HCT116 (cell line): Measurements from ENCODE around the gene SNCA. TPM values are rescaled to one million over a fixed set of nuclear protein-coding genes. Genes with fewer than 3 reads are reported as not detected.

ENCODE experiments used
- ATAC-seq: fragments of 200-7000 bp; cut with Tn5 transposase; 2 replicates; pipeline ENCODE4 v1.9.1; 2020; ENCODE audit warnings: mild to moderate bottlenecking, moderate library complexity
- BruUV-seq: library from RNA; stranded (reverse); fragments of 400-500 nt; replicated peaks from 2 replicates; lab custom pipeline; 2021; lab: Mats Ljungman, UMichigan
- CTCF ChIA-PET: fragments of 300-600 bp; sonication (Branson Sonifier 250); formaldehyde crosslinking; loops from one replicate; lab custom pipeline; 2021; ENCODE audit warnings: antibody characterized with exemption; lab: Charles Lee
- POLR2A ChIA-PET: fragments of 300-600, 350-600 bp; sonication (Branson Sonifier 250); formaldehyde crosslinking; loops from one replicate; lab custom pipeline; 2021; ENCODE audit warnings: antibody characterized with exemption; lab: Charles Lee
- RAD21 ChIA-PET, 2 experiments: fragments of 300-600 bp; sonication (Branson Sonifier 250); formaldehyde crosslinking; loops; one replicate each; lab custom pipeline; 2023; ENCODE audit warnings: low total read pairs in 2 of 2; ENCODE audit not compliant: uncharacterized antibody in 2 of 2, unreplicated experiment in 2 of 2, low non-redundant PET in 1 of 2; lab: Charles Lee
- DNase-seq: peaks from one replicate; pipeline ENCODE4 v3.0.0-alpha.2; 2010; ENCODE audit warnings: low read depth, low spot score
- H2AFZ ChIP-seq: fragments of 200-600 bp; shearing (Covaris generic), sonication (generic); 2 replicates; pipeline ENCODE4 v1.6.1; 2017; ENCODE audit warnings: low read depth, mixed run types, mixed read lengths, antibody characterized with exemption, low read length; ENCODE audit not compliant: poor library complexity, severe bottlenecking
- H3K27ac ChIP-seq: 2 replicates; pipeline ENCODE4 v1.5.1; 2012; ENCODE audit warnings: low read depth, low read length
- H3K27me3 ChIP-seq: fragments of 200-600 bp; sonication (generic); 2 replicates; pipeline ENCODE4 v1.6.1; 2016; ENCODE audit warnings: mixed run types, low read length, mixed read lengths; ENCODE audit not compliant: insufficient read depth
- H3K36me3 ChIP-seq, 2 experiments: fragments of 200-500 bp in 1 of 2; fragments of 200-600 bp in 1 of 2; sonication (Bioruptor generic) in 1 of 2; sonication (generic) in 1 of 2; 2 replicates each; pipeline versions ENCODE4 v1.5.1 to v1.6.1; 2014 to 2016; ENCODE audit warnings: low read length in 2 of 2, inconsistent platforms in 1 of 2, mixed read lengths in 1 of 2, mixed run types in 1 of 2; ENCODE audit not compliant: insufficient read depth in 2 of 2, control insufficient read depth in 1 of 2
- H3K4me1 ChIP-seq, 2 experiments: fragments of 200-600 bp in 1 of 2; sonication (generic) in 1 of 2; 2 replicates each; pipeline versions ENCODE4 v1.5.1 to v1.6.1; 2012 to 2017; ENCODE audit warnings: low read length in 2 of 2, inconsistent platforms in 1 of 2, mild to moderate bottlenecking in 1 of 2, mixed read lengths in 1 of 2, mixed run types in 1 of 2, moderate library complexity in 1 of 2; ENCODE audit not compliant: insufficient read depth in 2 of 2, control insufficient read depth in 1 of 2
- H3K4me2 ChIP-seq: fragments of 200-600 bp; sonication (generic); 2 replicates; pipeline ENCODE4 v1.6.1; 2017; ENCODE audit warnings: mixed run types, low read length, mixed read lengths
- H3K4me3 ChIP-seq, 2 experiments: fragments of 200-600 bp in 1 of 2; sonication (generic) in 1 of 2; replicated peaks in 1 of 2; 2 replicates each; pipeline ENCODE4 v1.5.1; 2011 to 2016; ENCODE audit warnings: low read length in 2 of 2, control low read depth in 1 of 2, low read depth in 1 of 2, mild to moderate bottlenecking in 1 of 2, mixed read lengths in 1 of 2, mixed run types in 1 of 2
- H3K79me2 ChIP-seq: fragments of 200-600 bp; sonication (generic); 2 replicates; pipeline ENCODE4 v1.6.1; 2017; ENCODE audit warnings: mild to moderate bottlenecking, mixed run types, low read length, moderate library complexity, mixed read lengths; ENCODE audit not compliant: insufficient read depth
- H3K9ac ChIP-seq: fragments of 200-600 bp; sonication (generic); 2 replicates; pipeline ENCODE4 v1.6.1; 2016; ENCODE audit warnings: low read length, mixed read lengths
- H3K9me2 ChIP-seq: fragments of 200-600 bp; sonication (generic), shearing (Covaris generic); 2 replicates; pipeline ENCODE4 v1.6.1; 2017; ENCODE audit warnings: mixed run types, mild to moderate bottlenecking, moderate library complexity; ENCODE audit not compliant: insufficient read depth
- H3K9me3 ChIP-seq, 2 experiments: fragments of 200-500 bp in 1 of 2; fragments of 200-600 bp in 1 of 2; sonication (Bioruptor generic) in 1 of 2; sonication (generic) in 1 of 2; 2 replicates each; pipeline ENCODE4 v1.6.1; 2014 to 2017; ENCODE audit warnings: low read length in 2 of 2, mixed read lengths in 2 of 2, inconsistent platforms in 1 of 2, low read depth in 1 of 2, mild to moderate bottlenecking in 1 of 2, mixed run types in 1 of 2, moderate library complexity in 1 of 2; ENCODE audit not compliant: control insufficient read depth in 1 of 2, insufficient read depth in 1 of 2
- H4K20me1 ChIP-seq: fragments of 200-600 bp; sonication (generic), shearing (Covaris generic); 2 replicates; pipeline ENCODE4 v1.6.1; 2017; ENCODE audit warnings: mixed run types, mild to moderate bottlenecking, moderate library complexity; ENCODE audit not compliant: insufficient read depth
- ATF3 ChIP-seq: IDR thresholded peaks from 2 replicates; pipeline ENCODE4 v1.6.1; 2012
- CEBPB ChIP-seq: IDR thresholded peaks from 2 replicates; pipeline ENCODE4 v1.6.1; 2012; ENCODE audit warnings: low read depth
- CTCF ChIP-seq, 3 experiments: fragments of 200-600 bp in 1 of 3; sonication (generic) in 1 of 3; IDR thresholded peaks in 2 of 3; conservative IDR thresholded peaks in 1 of 3; 2 replicates each; pipeline ENCODE4 v1.5.1; 2012 to 2017; ENCODE audit warnings: low read depth in 2 of 3, low read length in 2 of 3, antibody characterized with exemption in 1 of 3, borderline replicate concordance in 1 of 3, control low read depth in 1 of 3, mild to moderate bottlenecking in 1 of 3, mixed read lengths in 1 of 3, mixed run types in 1 of 3, moderate library complexity in 1 of 3; ENCODE audit not compliant: insufficient read depth in 1 of 3
- EGR1 ChIP-seq: IDR thresholded peaks from 2 replicates; pipeline ENCODE4 v1.6.1; 2012; ENCODE audit warnings: low read depth
- ELF1 ChIP-seq: IDR thresholded peaks from 2 replicates; pipeline ENCODE4 v1.6.1; 2012; ENCODE audit warnings: low read depth, borderline replicate concordance
- EZH2 ChIP-seq: fragments of 200-600 bp; sonication (generic); IDR thresholded peaks from 2 replicates; pipeline ENCODE4 v1.6.1; 2017; ENCODE audit warnings: antibody characterized with exemption, mixed run types
- EZH2phosphoT487 ChIP-seq: fragments of 200-600 bp; IDR thresholded peaks from 2 replicates; pipeline ENCODE4 v1.6.1; 2018; ENCODE audit warnings: antibody characterized with exemption, borderline replicate concordance
- FOSL1 ChIP-seq: IDR thresholded peaks from 2 replicates; pipeline ENCODE4 v1.6.1; 2012; ENCODE audit warnings: low read depth
- POLR2A ChIP-seq: IDR thresholded peaks from 2 replicates; pipeline ENCODE4 v1.7.0; 2011; ENCODE audit warnings: borderline replicate concordance; ENCODE audit not compliant: insufficient read depth, insufficient read length; ENCODE audit errors: extremely low read depth
- POLR2AphosphoS5 ChIP-seq: IDR thresholded peaks from 2 replicates; pipeline ENCODE4 v1.6.1; 2011; ENCODE audit warnings: mild to moderate bottlenecking, low read depth, low read length, moderate library complexity
- SIN3A ChIP-seq: IDR thresholded peaks from 2 replicates; pipeline ENCODE4 v1.6.1; 2012; ENCODE audit warnings: low read depth
- SP1 ChIP-seq: IDR thresholded peaks from 2 replicates; pipeline ENCODE4 v1.6.1; 2012; ENCODE audit warnings: low read depth
- SRF ChIP-seq: IDR thresholded peaks from 2 replicates; pipeline ENCODE4 v1.6.1; 2012; ENCODE audit warnings: low read depth
- TCF7L2 ChIP-seq: IDR thresholded peaks from 2 replicates; pipeline ENCODE4 v1.7.0; 2011; ENCODE audit warnings: borderline replicate concordance, inconsistent platforms; ENCODE audit not compliant: insufficient read depth, insufficient read length; ENCODE audit errors: extremely low read depth
- YY1 ChIP-seq: IDR thresholded peaks from 2 replicates; pipeline ENCODE4 v1.6.1; 2011; ENCODE audit warnings: low read length, low read depth, moderate library complexity, mild to moderate bottlenecking; ENCODE audit not compliant: insufficient replicate concordance; ENCODE audit errors: extremely low read depth
- ZBTB33 ChIP-seq: IDR thresholded peaks from 2 replicates; pipeline ENCODE4 v1.6.1; 2011; ENCODE audit warnings: mild to moderate bottlenecking, low read length, moderate library complexity; ENCODE audit not compliant: insufficient replicate concordance; ENCODE audit errors: extremely low read depth
- ZFX ChIP-seq: fragments of 450-650 bp; IDR thresholded peaks from 2 replicates; pipeline ENCODE4 v1.6.1; 2017
- ZNF274 ChIP-seq: fragments of 200-500 bp; sonication (Bioruptor generic); IDR thresholded peaks from 2 replicates; pipeline ENCODE4 v1.6.1; 2014; ENCODE audit warnings: mild to moderate bottlenecking, low read depth, low read length, inconsistent platforms
- intact Hi-C: fragments of 100-400 bp; cut with micrococcal nuclease; formaldehyde crosslinking; loops from 2 replicates; pipeline ENCODE4 v1.10.0; 2022
- total RNA-seq: library from RNA; stranded (reverse); gene quantifications from one replicate; pipeline ENCODE4 v1.2.1, GENCODE V29; 2021; ENCODE audit not compliant: unreplicated experiment
- TF ChIP-seq, protein P1 (sequence below): IDR thresholded peaks from 2 replicates; pipeline ENCODE4 v1.6.1; 2012

The SNCA gene
- total RNA-seq, 1 experiment from 2014 or later = 1.0 TPM

DNA sequence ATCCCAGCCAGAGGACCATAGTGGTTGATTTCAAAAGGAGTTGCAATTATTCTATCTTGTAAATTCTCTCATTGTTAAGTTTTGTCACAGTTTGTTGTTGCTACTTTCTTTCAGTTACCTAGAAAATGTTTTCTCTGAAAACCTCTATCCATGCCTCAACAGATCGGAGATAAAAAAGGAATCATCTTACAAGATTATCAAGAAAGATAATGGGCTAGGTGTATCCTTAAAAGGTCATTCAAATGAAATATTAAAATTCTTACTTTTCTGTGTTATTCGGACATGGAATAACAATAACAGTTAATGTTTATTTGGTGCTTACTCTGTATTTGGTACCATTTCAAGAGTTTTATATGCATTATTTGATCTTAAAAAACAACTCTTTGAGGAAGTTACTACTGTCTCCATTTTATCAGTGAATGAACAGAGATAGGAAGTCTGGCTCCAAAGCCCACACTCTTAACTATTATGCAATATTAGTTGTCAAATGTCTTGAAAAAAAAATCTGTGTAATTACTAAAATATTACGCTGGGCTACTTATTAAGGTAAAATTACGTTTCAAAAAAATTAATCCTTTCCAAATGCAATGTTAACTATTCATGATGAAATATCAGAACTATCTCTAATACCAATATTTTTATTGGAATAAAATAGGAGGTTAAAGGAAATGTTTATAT, 97.5 kb downstream of the SNCA start (continued):
- TF ChIP-seq ZBTB33 = no peak
- TF ChIP-seq, protein P1, sequence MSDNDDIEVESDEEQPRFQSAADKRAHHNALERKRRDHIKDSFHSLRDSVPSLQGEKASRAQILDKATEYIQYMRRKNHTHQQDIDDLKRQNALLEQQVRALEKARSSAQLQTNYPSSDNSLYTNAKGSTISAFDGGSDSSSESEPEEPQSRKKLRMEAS = no peak
- TF ChIP-seq SIN3A = no peak
- no peak for TF ChIP-seq FOSL1
- TF ChIP-seq CEBPB = no peak
- no peak for TF ChIP-seq EZH2phosphoT487
- TF ChIP-seq, all 23 proteins: peak for 0

DNA sequence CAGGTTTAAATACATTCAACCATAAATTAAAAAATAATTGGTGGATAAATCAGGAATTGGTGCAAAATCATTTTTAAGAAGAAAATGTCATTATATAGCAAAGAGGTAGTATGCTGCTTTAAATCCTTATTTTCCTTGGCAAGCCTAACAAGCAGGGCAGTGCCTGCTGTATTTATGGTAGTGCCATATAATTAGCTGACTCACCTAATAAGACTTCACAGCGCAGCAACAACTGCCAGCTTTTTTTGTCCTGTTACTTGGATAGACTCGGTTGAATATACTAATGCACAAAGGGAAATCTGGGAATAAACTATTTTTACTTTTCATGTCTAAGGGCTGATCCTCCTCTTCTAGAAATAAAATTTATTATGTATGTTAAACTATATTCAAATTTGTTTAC, 99.1 kb downstream of the SNCA start:
- H3K36me3 ChIP-seq = no peaks in the 10 kb centered on the region
- no TSS peak for BruUV-seq
- ATAC-seq (peak; percentile 52), DNase-seq (no peak)
- no peak overlapping the region for H2AFZ ChIP-seq
- CTCF ChIA-PET = no interaction called here
- H4K20me1 ChIP-seq = no peaks in the 10 kb centered on the region
- H3K4me3 ChIP-seq = no peak overlapping the region
- H3K9ac ChIP-seq = no peak overlapping the region
- no peaks in the 10 kb centered on the region for H3K9me3 ChIP-seq
- POLR2A ChIA-PET = no interaction called here
- peak overlapping the region; percentile 16; the same call in 1 of the 2 replicates for H3K4me2 ChIP-seq
- no peaks in the 10 kb centered on the region for H3K79me2 ChIP-seq
- H3K4me1 ChIP-seq = peaks cover 0 to 8% of the 10 kb centered on the region in 2 experiments; a peak in 3 of 4 replicates
- intact Hi-C loops = no loop called here
- H3K9me2 ChIP-seq = no peaks in the 10 kb centered on the region
- H3K27me3 ChIP-seq = no peaks in the 10 kb centered on the region
- RAD21 ChIA-PET = no interaction called here
- no peak overlapping the region for H3K27ac ChIP-seq
- TF ChIP-seq EZH2phosphoT487 (no peak), POLR2AphosphoS5 (no peak), SIN3A (no peak), TCF7L2 (no peak), CEBPB (no peak), YY1 (no peak), SRF (no peak), CTCF (IDR thresholded peaks at IDR 0.05 in 2 of 3, conservative IDR thresholded peaks at IDR 0.05 in 1 of 3; ENCODE audit: borderline replicate concordance in 1 of 3, insufficient read depth in 1 of 3, low read depth in 2 of 3, low read length in 2 of 3) (no peak), ZFX (no peak), ZNF274 (no peak), EGR1 (no peak), ATF3 (no peak), ELF1 (no peak), EZH2 (no peak), POLR2A (no peak), SP1 (no peak)
- TF ChIP-seq, protein P1 = no peak
